Measurements from ENCODE around the gene VEGFD. TPM values are rescaled to one million over a fixed set of nuclear protein-coding genes. Genes with fewer than 3 reads are reported as not detected.
A peak's percentile ranks its signal among the peaks of the same experiment; 100 is the strongest.

Gene VEGFD
- total RNA-seq, 1 donor from 2014 or later: 20.5 TPM

- TF ChIP-seq CTCF (conservative IDR thresholded peaks at IDR 0.05): peak; percentile 82
- no peak overlapping the region for H3K27ac Mint-ChIP-seq
- no peaks in the 10 kb centered on the region for H3K9me3 Mint-ChIP-seq
- no peak for DNase-seq (ENCODE audit: extremely low spot score, unreplicated experiment)
- no peak overlapping the region for H3K4me3 Mint-ChIP-seq
- peaks cover 13% of the 10 kb centered on the region for H3K4me1 Mint-ChIP-seq (ENCODE audit: unreplicated experiment)
- H3K27me3 Mint-ChIP-seq: peaks cover 4% of the 10 kb centered on the region
- no peaks in the 10 kb centered on the region for H3K36me3 Mint-ChIP-seq
These were observed 35.2 kb downstream of the VEGFD start for GRCh38 chrX:15349046-15349445.

DNA sequence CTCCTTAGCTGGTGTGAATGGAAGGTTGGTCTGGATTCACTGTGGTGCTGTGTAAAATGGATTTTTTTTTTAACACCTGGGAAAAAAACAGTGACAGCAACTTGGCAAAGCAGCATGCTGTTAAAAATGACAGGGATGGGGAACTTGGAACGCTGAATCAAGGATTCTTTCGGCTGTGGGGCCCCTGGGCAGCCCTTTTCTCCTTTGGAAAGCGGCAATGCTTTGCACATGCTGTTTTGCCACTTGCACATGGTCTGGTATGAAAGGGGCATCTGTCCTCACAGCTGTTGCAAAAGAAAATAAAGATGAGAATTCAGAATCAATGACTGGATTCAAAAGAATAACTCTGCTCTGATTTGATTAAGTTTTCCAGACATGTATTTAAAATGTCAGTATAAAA is 38.2 kb downstream of the VEGFD start:
- H3K27ac Mint-ChIP-seq: no peak overlapping the region
- H3K9me3 Mint-ChIP-seq: no peaks in the 10 kb centered on the region
- no peak overlapping the region for H3K4me3 Mint-ChIP-seq
- peaks cover 17% of the 10 kb centered on the region for H3K4me1 Mint-ChIP-seq (ENCODE audit: unreplicated experiment)
- H3K36me3 Mint-ChIP-seq: no peaks in the 10 kb centered on the region
- no peak for TF ChIP-seq CTCF (conservative IDR thresholded peaks at IDR 0.05)
- H3K27me3 Mint-ChIP-seq: peaks cover 11% of the 10 kb centered on the region
- no peak for DNase-seq (ENCODE audit: extremely low spot score, unreplicated experiment)

- Mint-ChIP-seq H3K4me3 (no peak overlapping the region), H3K9me3 (no peaks in the 10 kb centered on the region), H3K4me1 (ENCODE audit: unreplicated experiment) (peaks cover 6% of the 10 kb centered on the region), H3K27ac (no peak overlapping the region), H3K36me3 (no peaks in the 10 kb centered on the region), H3K27me3 (peaks cover 22% of the 10 kb centered on the region)
- TF ChIP-seq CTCF (conservative IDR thresholded peaks at IDR 0.05): no peak
- no peak for DNase-seq (ENCODE audit: extremely low spot score, unreplicated experiment)
These were observed 40.1 kb downstream of the VEGFD start for GRCh38 chrX:15344106-15344505.

DNA sequence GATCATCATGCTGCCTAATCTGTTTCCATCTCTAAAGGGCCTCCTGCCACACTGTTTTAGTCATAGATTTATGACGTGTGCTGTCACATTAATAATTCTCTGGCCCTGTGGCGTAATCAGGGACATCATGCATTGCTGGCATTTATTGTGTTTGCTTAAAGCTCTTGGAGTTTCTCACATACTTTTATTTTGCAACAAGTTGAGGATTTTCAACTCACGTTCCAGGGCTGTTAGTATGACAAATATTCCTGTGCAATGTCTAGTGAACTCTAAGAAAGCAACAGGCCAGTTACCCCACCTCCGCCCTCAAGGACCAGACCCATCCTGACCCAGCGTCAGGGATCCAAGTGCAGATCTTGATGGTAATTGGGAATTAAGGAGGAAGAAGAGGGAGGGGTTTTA is 41.1 kb downstream of the VEGFD start:
- Mint-ChIP-seq H3K27ac (peak overlapping the region; percentile 30), H3K4me3 (no peak overlapping the region), H3K9me3 (no peaks in the 10 kb centered on the region), H3K4me1 (ENCODE audit: unreplicated experiment) (peaks cover 4% of the 10 kb centered on the region), H3K27me3 (peaks cover 24% of the 10 kb centered on the region), H3K36me3 (no peaks in the 10 kb centered on the region)
- DNase-seq (ENCODE audit: extremely low spot score, unreplicated experiment): no peak
- TF ChIP-seq CTCF (conservative IDR thresholded peaks at IDR 0.05): no peak

GRCh38 chrX:15340867-15341266 is 43.3 kb downstream of the VEGFD start:
- no peak for DNase-seq (ENCODE audit: extremely low spot score, unreplicated experiment)
- H3K27me3 Mint-ChIP-seq: peaks cover 27% of the 10 kb centered on the region
- H3K4me1 Mint-ChIP-seq (ENCODE audit: unreplicated experiment): peaks cover 4% of the 10 kb centered on the region
- no peak overlapping the region for H3K4me3 Mint-ChIP-seq
- H3K9me3 Mint-ChIP-seq: no peaks in the 10 kb centered on the region
- TF ChIP-seq CTCF (conservative IDR thresholded peaks at IDR 0.05): no peak
- H3K36me3 Mint-ChIP-seq: no peaks in the 10 kb centered on the region
- peak overlapping the region; percentile 8 for H3K27ac Mint-ChIP-seq

DNA sequence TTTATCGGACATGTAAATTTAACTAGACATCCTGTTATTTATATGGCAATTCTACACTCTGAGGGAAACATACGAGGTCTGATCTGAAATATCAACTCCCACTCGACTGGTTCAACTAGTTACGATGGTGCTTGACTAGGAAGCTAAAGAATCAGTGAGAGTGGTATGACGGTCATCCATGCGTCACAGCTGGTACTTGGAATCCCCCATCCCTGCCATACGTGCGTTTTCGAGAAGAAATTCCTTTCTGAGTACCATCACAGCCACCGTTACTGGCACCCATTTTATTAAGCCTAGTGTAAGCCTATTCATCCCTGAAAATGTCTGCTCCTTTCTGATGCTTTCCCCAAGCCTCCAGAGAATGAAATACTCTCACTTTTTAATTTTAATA is 48.2 kb downstream of the VEGFD start:
- H3K36me3 Mint-ChIP-seq: peaks cover 4% of the 10 kb centered on the region
- no peak for DNase-seq (ENCODE audit: extremely low spot score, unreplicated experiment)
- no peaks in the 10 kb centered on the region for H3K9me3 Mint-ChIP-seq
- H3K27me3 Mint-ChIP-seq: peaks cover 21% of the 10 kb centered on the region
- peak overlapping the region; percentile 98 for H3K27ac Mint-ChIP-seq
- no peak for TF ChIP-seq CTCF (conservative IDR thresholded peaks at IDR 0.05)
- H3K4me1 Mint-ChIP-seq (ENCODE audit: unreplicated experiment): peaks cover 5% of the 10 kb centered on the region
- H3K4me3 Mint-ChIP-seq: peak overlapping the region; percentile 95

Measured in type B pancreatic cell (in vitro differentiated cells).